IMR-90 (cell line): ENCODE results near the gene SASH3. TPM values are rescaled to one million over a fixed set of nuclear protein-coding genes. Genes with fewer than 3 reads are reported as not detected.
"Not testable (repeated sequence)": the region's sequence is repeated elsewhere in the genome, so short reads cannot be mapped to it uniquely, and the experiment has no call there.

Experiments used
- ATAC-seq: fragments of 200-7000 bp; cut with Tn5 transposase; 2 replicates; pipeline ENCODE4 v1.9.1; 2020; ENCODE audit warnings: low read depth, mild to moderate bottlenecking, moderate library complexity
- BruUV-seq: library from RNA; stranded (reverse); fragments of 400-500 nt; replicated peaks from 2 replicates; lab custom pipeline; 2021; lab: Mats Ljungman, UMichigan
- CTCF ChIA-PET: fragments of 300-600 bp; formaldehyde crosslinking; extraction: SDS; loops from one replicate; lab custom pipeline; 2021; ENCODE audit warnings: antibody characterized with exemption; lab: Yijun Ruan, JAX
- POLR2A ChIA-PET: fragments of 300-600 bp; sonication (Branson Sonifier 250); formaldehyde crosslinking; loops from one replicate; lab custom pipeline; 2022; ENCODE audit warnings: antibody characterized with exemption; ENCODE audit not compliant: unreplicated experiment; lab: Charles Lee
- DNase-seq: peaks from one replicate; pipeline ENCODE4 v3.0.0; 2013
- H2AFZ ChIP-seq: replicated peaks from 2 replicates; pipeline ENCODE3; 2013; ENCODE audit warnings: low read length, mild to moderate bottlenecking; ENCODE audit not compliant: poor library complexity
- H2AK5ac ChIP-seq: 2 replicates; pipeline ENCODE4 v1.6.1; 2013; ENCODE audit warnings: low read depth, low read length, inconsistent platforms
- H2AK9ac ChIP-seq: replicated peaks from 2 replicates; pipeline ENCODE3; 2013; ENCODE audit warnings: mild to moderate bottlenecking, low read depth, low read length, moderate library complexity; ENCODE audit not compliant: poor library complexity
- H2BK120ac ChIP-seq: 2 replicates; pipeline ENCODE4 v1.6.1; 2013; ENCODE audit warnings: low read depth, low read length, inconsistent platforms
- H2BK15ac ChIP-seq: 3 replicates; pipeline ENCODE4 v1.6.1; 2013; ENCODE audit warnings: low read depth, low read length, inconsistent platforms
- H2BK20ac ChIP-seq: 2 replicates; pipeline ENCODE4 v1.6.1; 2013; ENCODE audit warnings: low read depth, mild to moderate bottlenecking, inconsistent platforms, low read length, moderate library complexity
- H2BK5ac ChIP-seq: 2 replicates; pipeline ENCODE4 v1.6.1; 2013; ENCODE audit warnings: mild to moderate bottlenecking, low read depth, low read length, inconsistent platforms; ENCODE audit not compliant: poor library complexity, severe bottlenecking
- H3K14ac ChIP-seq: replicated peaks from 2 replicates; pipeline ENCODE4 v1.6.1; 2013; ENCODE audit warnings: low read depth, low read length, inconsistent platforms
- H3K18ac ChIP-seq: 2 replicates; pipeline ENCODE4 v1.6.1; 2013; ENCODE audit warnings: low read depth, low read length, control low read depth
- H3K23ac ChIP-seq: 2 replicates; pipeline ENCODE4 v1.6.1; 2013; ENCODE audit warnings: low read depth, low read length, inconsistent platforms
- H3K27ac ChIP-seq: 2 replicates; pipeline ENCODE4 v1.5.1; 2013; ENCODE audit warnings: mild to moderate bottlenecking, control low read depth, low read length; ENCODE audit not compliant: insufficient read depth
- H3K27me3 ChIP-seq: 2 replicates; pipeline ENCODE4 v1.6.1; 2013; ENCODE audit warnings: low read length; ENCODE audit not compliant: control insufficient read depth, insufficient read depth
- H3K36me3 ChIP-seq: 2 replicates; pipeline ENCODE4 v1.6.1; 2013; ENCODE audit warnings: low read length, mixed read lengths; ENCODE audit not compliant: control insufficient read depth, insufficient read depth
- H3K4ac ChIP-seq: 2 replicates; pipeline ENCODE4 v1.6.1; 2013; ENCODE audit warnings: low read depth, low read length, inconsistent platforms
- H3K4me1 ChIP-seq: 2 replicates; pipeline ENCODE4 v1.6.1; 2013; ENCODE audit warnings: low read length, mixed read lengths; ENCODE audit not compliant: control insufficient read depth, insufficient read depth
- H3K4me2 ChIP-seq: 2 replicates; pipeline ENCODE4 v1.6.1; 2013; ENCODE audit warnings: low read depth, mild to moderate bottlenecking, control low read depth, low read length, moderate library complexity
- H3K4me3 ChIP-seq: 2 replicates; pipeline ENCODE4 v1.5.1; 2013; ENCODE audit warnings: low read depth, mild to moderate bottlenecking, control low read depth, low read length, moderate library complexity; ENCODE audit not compliant: insufficient read depth
- H3K56ac ChIP-seq: 2 replicates; pipeline ENCODE4 v1.6.1; 2013; ENCODE audit warnings: low read length, inconsistent platforms; ENCODE audit not compliant: insufficient read depth; ENCODE audit errors: extremely low read depth
- H3K79me1 ChIP-seq, 2 experiments: 2 replicates each; pipeline ENCODE4 v1.6.1; 2013; ENCODE audit warnings: low read length in 2 of 2, inconsistent platforms in 1 of 2, low read depth in 1 of 2
- H3K9ac ChIP-seq: 2 replicates; pipeline ENCODE4 v1.6.1; 2013; ENCODE audit warnings: low read depth, low read length, control low read depth
- H3K9me1 ChIP-seq: 2 replicates; pipeline ENCODE4 v1.6.1; 2013; ENCODE audit warnings: low read length, inconsistent platforms; ENCODE audit not compliant: insufficient read depth
- H3K9me3 ChIP-seq: 2 replicates; pipeline ENCODE4 v1.6.1; 2013; ENCODE audit warnings: low read length; ENCODE audit not compliant: control insufficient read depth, insufficient read depth
- H4K20me1 ChIP-seq: 2 replicates; pipeline ENCODE4 v1.6.1; 2013; ENCODE audit warnings: low read length, inconsistent platforms; ENCODE audit not compliant: insufficient read depth
- H4K5ac ChIP-seq: 2 replicates; pipeline ENCODE4 v1.6.1; 2013; ENCODE audit warnings: mild to moderate bottlenecking, low read depth, low read length, control low read depth
- H4K8ac ChIP-seq, 2 experiments: 2 replicates each; pipeline ENCODE4 v1.6.1; 2013; ENCODE audit warnings: low read depth in 2 of 2, low read length in 2 of 2, control low read depth in 1 of 2, inconsistent platforms in 1 of 2
- H4K91ac ChIP-seq: 2 replicates; pipeline ENCODE4 v1.6.1; 2013; ENCODE audit warnings: low read depth, low read length, inconsistent platforms; ENCODE audit not compliant: insufficient read depth
- WGBS, 2 experiments: methylation state at CpG; one replicate each; pipeline versions ENCODE4 v1.1.5 to v1.1.7; 2013; ENCODE audit warnings: missing lambda C conversion rate in 2 of 2; ENCODE audit not compliant: insufficient read length in 1 of 2; ENCODE audit errors: extremely low coverage in 2 of 2; 5-methylcytosine and 5-hydroxymethylcytosine counted together
- dilution Hi-C: fragments of 300-500 bp; cut with HindIII; formaldehyde crosslinking; loops from one replicate; pipeline ENCODE4 v1.14.3; 2018; ENCODE audit warnings: low sequenced_read_pairs; ENCODE audit not compliant: unreplicated experiment
- in situ Hi-C: fragments of 300-500 bp; cut with MboI; formaldehyde crosslinking; loops from 3 replicates; pipeline ENCODE4 v1.14.3; 2019; ENCODE audit warnings: low sequenced_read_pairs, inconsistent platforms, mixed read lengths
- intact Hi-C: fragments of 100-400 bp; cut with micrococcal nuclease; formaldehyde crosslinking; loops from 2 replicates; pipeline ENCODE4 v1.10.0; 2022
- polyA plus RNA-seq, 3 experiments: library from polyadenylated mRNA; depleted of rRNA; stranded (reverse); fragments of >200 nt; gene quantifications; 2 replicates each; pipeline ENCODE4 v1.2.3, GENCODE V29; 2012; ENCODE audit warnings: low replicate concordance in 1 of 3
- total RNA-seq: library from RNA; depleted of rRNA; stranded (reverse); fragments of >200 nt; gene quantifications from 2 replicates; pipeline ENCODE4 v1.2.3, GENCODE V29; 2012

SASH3 gene
- total and polyA plus RNA-seq, 2 of the 4 experiments (the other 2 are of a cell fraction): not detected

GRCh38 chrX:129742759-129743152, 37.0 kb upstream of the SASH3 start:
- peaks cover 20% of the 10 kb centered on the region; the same call in 1 of the 2 replicates for H3K27me3 ChIP-seq
- H2BK5ac ChIP-seq, H4K91ac ChIP-seq, H3K18ac ChIP-seq, H3K56ac ChIP-seq, H3K4me3 ChIP-seq, H4K8ac ChIP-seq, H2BK120ac ChIP-seq, intact Hi-C loops, H3K4me1 ChIP-seq, H3K23ac ChIP-seq, H4K5ac ChIP-seq, H3K36me3 ChIP-seq, H3K14ac ChIP-seq, H3K27ac ChIP-seq, H4K20me1 ChIP-seq, H3K79me1 ChIP-seq, H2AFZ ChIP-seq, CTCF ChIA-PET, H3K9me3 ChIP-seq, in situ Hi-C loops, H2AK9ac ChIP-seq, H3K9ac ChIP-seq, H3K4me2 ChIP-seq, H2BK15ac ChIP-seq, dilution Hi-C loops, H2BK20ac ChIP-seq, ATAC-seq, POLR2A ChIA-PET, BruUV-seq, H2AK5ac ChIP-seq, H3K9me1 ChIP-seq, H3K4ac ChIP-seq, DNase-seq: not testable (repeated sequence)
- 80% methylated on average over 1 of the region's 6 CpGs; no CpG with 5 or more reads in 1 of the 2 experiments for WGBS, 2 experiments
